Pancreas (tissue), 10 donors: ENCODE data around the gene RALGAPB. TPM values are rescaled to one million over a fixed set of nuclear protein-coding genes. Genes with fewer than 3 reads are reported as not detected.

ENCODE experiments used
- ATAC-seq, 4 donors: fragments of 200-7000 bp; cut with Tn5 transposase; one replicate each; pipeline versions ENCODE4 v1.8.0 to v1.9.1; 2020; ENCODE audit warnings: mild to moderate bottlenecking in 4 of 4, moderate library complexity in 4 of 4
- DNase-seq, 6 donors: peaks; one replicate each; pipeline ENCODE4 v3.0.0-alpha.2; 2020
- FAIRE-seq: peaks from 2 replicates; lab custom pipeline; 2012; peaks lifted over from hg19 to GRCh38; lab: Jason Lieb, UNC
- H3K27ac ChIP-seq, 4 donors: fragments of 200-600 bp; sonication (generic); 1 replicate in 3 of 4; 2 replicates in 1 of 4; pipeline versions ENCODE4 v1.5.0 to v1.8.0; 2020
- H3K27me3 ChIP-seq, 4 donors: fragments of 200-600 bp; one replicate each; pipeline ENCODE4 v1.8.0; 2021
- H3K36me3 ChIP-seq, 3 donors: fragments of 200-600 bp; sonication (generic) in 1 of 3; one replicate each; pipeline versions ENCODE4 v1.5.0 to v1.8.0; 2020 to 2021
- H3K4me1 ChIP-seq, 3 donors: fragments of 200-600 bp; one replicate each; pipeline ENCODE4 v1.8.0; 2021
- H3K4me3 ChIP-seq, 4 donors: fragments of 200-600 bp; sonication (generic) in 2 of 4; one replicate each; pipeline versions ENCODE4 v1.5.0 to v1.8.0; 2020 to 2021
- H3K9me3 ChIP-seq, 4 donors: fragments of 200-600 bp; one replicate each; pipeline ENCODE4 v1.8.0; 2021
- WGBS, 2 donors: extraction: QIAGEN DNeasy Blood & Tissue Kit; methylation state at CpG; one replicate each; pipeline ENCODE4 v1.1.7; 2013; 5-methylcytosine and 5-hydroxymethylcytosine counted together
- intact Hi-C, 3 donors: fragments of 100-400 bp; cut with DNase I; formaldehyde crosslinking; loops; one replicate each; pipeline versions ENCODE4 v1.11.1 to v1.14.2; 2022
- polyA plus RNA-seq, 2 donors: library from polyadenylated mRNA; stranded (reverse); fragments of 200-250 nt; gene quantifications; one replicate each; pipeline ENCODE4 v1.2.3, GENCODE V29; 2013
- total RNA-seq, 6 donors: library from RNA; stranded (reverse); fragmentation: NEBNext Ultra II Directional in 4 of 6; extraction: Animal tissue kit (Norgen Biotek cat#: 25700) in 4 of 6; gene quantifications; one replicate each; pipeline versions ENCODE4 v1.2.1 to v1.2.4, GENCODE V29; 2021 to 2023
- TF ChIP-seq, protein P1 (sequence below), 4 donors: fragments of 200-600 bp; sonication (generic) in 3 of 4; IDR thresholded peaks; one replicate each; pipeline versions ENCODE4 v1.5.0 to v1.8.0; 2021; ENCODE audit warnings: antibody characterized with exemption in 4 of 4
- donor health status: healthy with polysubstance abuse.
- donor health status: DM: no; HTN: no; CAD: no; lungs with moderate emphysema.
- donor health status: DM: no; HTN: no; CAD: no.
- donor health status: control.
- donor health status: control.
- donor health status: Bipolar disorder and iron deficiency.
- donor health status: DM: yes; HTN: yes; CAD: no.
- donor health status: DM: no; HTN: no; CAD: no.
- donor health status: DM: no; HTN: no; CAD: no.
- donor health status: DM: yes; HTN: yes; CAD: no.

Gene RALGAPB
- total and polyA plus RNA-seq, 8 donors: 6.5 to 19.0 (median 11.3) TPM

DNA sequence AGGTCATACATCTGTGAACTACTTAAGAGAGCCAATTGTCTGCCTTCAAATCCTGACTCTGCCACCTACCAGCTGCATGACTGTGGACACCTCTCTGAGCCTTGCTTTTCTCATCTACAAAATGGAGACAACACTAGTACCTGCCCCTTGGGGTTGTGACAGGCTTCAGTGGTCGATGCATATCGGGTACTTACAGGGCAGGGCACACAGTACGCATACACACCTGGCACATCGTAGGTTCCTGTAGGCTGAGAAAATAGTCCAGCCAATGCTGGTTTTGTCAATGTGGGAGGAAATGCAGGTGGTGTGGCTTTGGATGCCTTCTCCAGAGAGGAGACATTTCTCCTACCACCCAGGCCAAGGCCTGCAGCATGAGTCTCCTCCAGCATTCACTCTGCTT lies 110.7 kb downstream of the RALGAPB start:
- intact Hi-C loops: no loop called here
- TF ChIP-seq, protein P1, sequence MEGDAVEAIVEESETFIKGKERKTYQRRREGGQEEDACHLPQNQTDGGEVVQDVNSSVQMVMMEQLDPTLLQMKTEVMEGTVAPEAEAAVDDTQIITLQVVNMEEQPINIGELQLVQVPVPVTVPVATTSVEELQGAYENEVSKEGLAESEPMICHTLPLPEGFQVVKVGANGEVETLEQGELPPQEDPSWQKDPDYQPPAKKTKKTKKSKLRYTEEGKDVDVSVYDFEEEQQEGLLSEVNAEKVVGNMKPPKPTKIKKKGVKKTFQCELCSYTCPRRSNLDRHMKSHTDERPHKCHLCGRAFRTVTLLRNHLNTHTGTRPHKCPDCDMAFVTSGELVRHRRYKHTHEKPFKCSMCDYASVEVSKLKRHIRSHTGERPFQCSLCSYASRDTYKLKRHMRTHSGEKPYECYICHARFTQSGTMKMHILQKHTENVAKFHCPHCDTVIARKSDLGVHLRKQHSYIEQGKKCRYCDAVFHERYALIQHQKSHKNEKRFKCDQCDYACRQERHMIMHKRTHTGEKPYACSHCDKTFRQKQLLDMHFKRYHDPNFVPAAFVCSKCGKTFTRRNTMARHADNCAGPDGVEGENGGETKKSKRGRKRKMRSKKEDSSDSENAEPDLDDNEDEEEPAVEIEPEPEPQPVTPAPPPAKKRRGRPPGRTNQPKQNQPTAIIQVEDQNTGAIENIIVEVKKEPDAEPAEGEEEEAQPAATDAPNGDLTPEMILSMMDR (IDR thresholded peaks at IDR 0.05): no peak

GRCh38 chr20:38584099-38584763 lies 111.6 kb downstream of the RALGAPB start:
- no peak for DNase-seq

More for the DNA sequence above, 110.7 kb downstream of the RALGAPB start:
- no peak for DNase-seq
- Histone ChIP-seq H3K36me3 (no peaks in the 10 kb centered on the region), H3K27ac (no peak overlapping the region), H3K4me3 (no peak overlapping the region), H3K9me3 (no peaks in the 10 kb centered on the region), H3K27me3 (no peaks in the 10 kb centered on the region), H3K4me1 (no peaks in the 10 kb centered on the region)
- ATAC-seq: no peak
- 41 to 48% methylated on average over 4 of the region's 4 CpGs for WGBS, 2 donors
- FAIRE-seq: no peak

GRCh38 chr20:38585404-38586180 lies 112.9 kb downstream of the RALGAPB start:
- Histone ChIP-seq H3K27me3 (no peaks in the 10 kb centered on the region), H3K4me1 (no peaks in the 10 kb centered on the region), H3K36me3 (no peaks in the 10 kb centered on the region), H3K4me3 (no peak overlapping the region), H3K9me3 (no peaks in the 10 kb centered on the region), H3K27ac (no peak overlapping the region)
- intact Hi-C loops: no loop called here
- TF ChIP-seq, protein P1 (IDR thresholded peaks at IDR 0.05): no peak
- DNase-seq: no peak
- FAIRE-seq: no peak
- ATAC-seq: no peak
- WGBS, 2 donors: 58 to 68% methylated on average over 10 of the region's 10 CpGs

More at GRCh38 chr20:38584099-38584763, 111.6 kb downstream of the RALGAPB start:
- H3K4me1 ChIP-seq: no peaks in the 10 kb centered on the region
- H3K27me3 ChIP-seq: no peaks in the 10 kb centered on the region
- H3K36me3 ChIP-seq: no peaks in the 10 kb centered on the region
- ATAC-seq: no peak
- H3K4me3 ChIP-seq: no peak overlapping the region
- FAIRE-seq: no peak
- H3K27ac ChIP-seq: no peak overlapping the region
- no peaks in the 10 kb centered on the region for H3K9me3 ChIP-seq
- TF ChIP-seq, protein P1 (IDR thresholded peaks at IDR 0.05): no peak
- 52 to 56% methylated on average over 7 of the region's 7 CpGs for WGBS, 2 donors
- intact Hi-C loops: no loop called here

DNA sequence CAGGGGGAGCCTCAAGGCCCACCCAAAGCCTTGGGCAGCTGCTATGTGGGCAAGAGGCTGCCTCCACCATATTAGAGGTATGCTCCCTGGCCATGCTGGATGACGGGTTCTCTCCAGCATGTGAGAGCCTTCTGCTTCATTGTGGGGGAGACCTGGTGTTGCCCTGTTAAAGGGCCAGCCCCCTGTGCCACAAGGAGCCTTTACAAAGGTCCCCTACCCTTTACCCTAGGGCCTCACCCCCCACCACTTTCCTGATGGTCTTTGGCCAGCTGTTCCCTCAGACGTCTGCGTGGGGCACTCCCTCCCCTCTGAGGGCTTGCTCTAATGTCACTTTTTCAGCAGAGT lies 113.5 kb downstream of the RALGAPB start:
- Histone ChIP-seq H3K36me3 (no peaks in the 10 kb centered on the region), H3K9me3 (no peaks in the 10 kb centered on the region), H3K4me1 (no peaks in the 10 kb centered on the region), H3K27ac (no peak overlapping the region), H3K4me3 (no peak overlapping the region), H3K27me3 (no peaks in the 10 kb centered on the region)
- intact Hi-C loops: no loop called here
- no peak for ATAC-seq
- DNase-seq: no peak
- 59 to 60% methylated on average over 3 of the region's 3 CpGs for WGBS, 2 donors
- TF ChIP-seq, protein P1 (IDR thresholded peaks at IDR 0.05): no peak
- FAIRE-seq: no peak

DNA sequence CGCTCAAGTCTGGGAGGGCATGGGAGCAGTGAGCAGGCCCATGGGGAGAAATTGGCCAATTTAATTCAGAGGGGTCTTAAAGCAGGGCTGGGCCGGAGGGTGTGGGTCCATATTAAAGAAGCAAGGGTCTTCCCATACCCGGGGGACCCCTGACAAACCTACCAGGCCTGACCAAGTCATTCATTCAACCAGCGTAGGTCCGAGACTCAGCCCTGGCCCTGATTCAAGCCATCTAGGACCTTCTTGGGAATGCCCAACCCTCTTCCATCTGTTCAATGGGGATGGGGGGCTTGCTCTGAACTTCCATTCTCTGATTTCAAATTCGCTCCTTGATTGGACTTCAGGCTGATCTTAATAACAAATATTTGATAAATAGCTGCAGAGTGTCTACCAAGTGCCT lies 115.7 kb downstream of the RALGAPB start:
- Histone ChIP-seq H3K36me3 (no peaks in the 10 kb centered on the region), H3K4me3 (no peak overlapping the region), H3K9me3 (no peaks in the 10 kb centered on the region), H3K27ac (no peak overlapping the region), H3K4me1 (no peaks in the 10 kb centered on the region), H3K27me3 (no peaks in the 10 kb centered on the region)
- TF ChIP-seq, protein P1 (IDR thresholded peaks at IDR 0.05): no peak
- FAIRE-seq (no peak), ATAC-seq (no peak), DNase-seq (no peak)
- WGBS, 2 donors: 75 to 89% methylated on average over 6 of the region's 6 CpGs
- intact Hi-C loops: no loop called here
